Keratinocyte (primary cell): ENCODE measurements around the gene MAP2K5. TPM values are rescaled to one million over a fixed set of nuclear protein-coding genes. Genes with fewer than 3 reads are reported as not detected.

Experiments
- DNase-seq: peaks from one replicate; pipeline ENCODE4 v3.0.0-alpha.2; 2011; ENCODE audit warnings: low read depth, missing footprints, low spot score
- FAIRE-seq: peaks from 2 replicates; lab custom pipeline; 2011; peaks lifted over from hg19 to GRCh38; lab: Jason Lieb, UNC
- H2AFZ ChIP-seq: 2 replicates; pipeline ENCODE4 v1.6.0; 2012; ENCODE audit warnings: low read length, control low read depth, inconsistent platforms; ENCODE audit not compliant: control insufficient read depth
- H3K27ac ChIP-seq: 2 replicates; pipeline ENCODE4 v1.5.1; 2011; ENCODE audit warnings: low read length; ENCODE audit not compliant: control insufficient read depth, insufficient read depth
- H3K27me3 ChIP-seq: 3 replicates; pipeline ENCODE4 v1.6.0; 2011; ENCODE audit warnings: low read length; ENCODE audit not compliant: control insufficient read depth, insufficient read depth; ENCODE audit errors: extremely low read depth
- H3K36me3 ChIP-seq, 2 experiments: 2 replicates in 1 of 2; 3 replicates in 1 of 2; pipeline ENCODE4 v1.5.1; 2011; ENCODE audit warnings: low read length in 2 of 2, mild to moderate bottlenecking in 1 of 2; ENCODE audit not compliant: control insufficient read depth in 2 of 2, insufficient read depth in 2 of 2; ENCODE audit errors: extremely low read depth in 1 of 2
- H3K4me1 ChIP-seq: 3 replicates; pipeline ENCODE4 v1.5.1; 2011; ENCODE audit warnings: low read length; ENCODE audit not compliant: control insufficient read depth, insufficient read depth; ENCODE audit errors: extremely low read depth
- H3K4me2 ChIP-seq: 3 replicates; pipeline ENCODE4 v1.6.0; 2011; ENCODE audit warnings: low read depth, low read length; ENCODE audit not compliant: control insufficient read depth, insufficient read depth; ENCODE audit errors: extremely low read depth
- H3K4me3 ChIP-seq, 3 experiments: fragments of 200-600 bp in 1 of 3; sonication (generic) in 1 of 3; 2 replicates in 2 of 3; 3 replicates in 1 of 3; pipeline ENCODE4 v1.5.1; 2011 to 2016; ENCODE audit warnings: low read length in 3 of 3, mild to moderate bottlenecking in 3 of 3, control low read depth in 2 of 3, inconsistent platforms in 1 of 3, low read depth in 1 of 3, mixed read lengths in 1 of 3, mixed run types in 1 of 3, moderate library complexity in 1 of 3; ENCODE audit not compliant: control insufficient read depth in 2 of 3, insufficient read depth in 2 of 3; ENCODE audit errors: extremely low read depth in 1 of 3
- H3K79me2 ChIP-seq: 2 replicates; pipeline ENCODE4 v1.6.0; 2012; ENCODE audit warnings: low read length; ENCODE audit not compliant: control insufficient read depth, insufficient read depth
- H3K9ac ChIP-seq: 3 replicates; pipeline ENCODE4 v1.6.0; 2011; ENCODE audit warnings: low read length; ENCODE audit not compliant: control insufficient read depth, insufficient read depth; ENCODE audit errors: extremely low read depth
- H3K9me1 ChIP-seq: 3 replicates; pipeline ENCODE4 v1.6.0; 2011; ENCODE audit warnings: low read length; ENCODE audit not compliant: control insufficient read depth, insufficient read depth; ENCODE audit errors: extremely low read depth
- H3K9me3 ChIP-seq: 2 replicates; pipeline ENCODE4 v1.5.1; 2012; ENCODE audit warnings: low read depth, low read length; ENCODE audit not compliant: control insufficient read depth
- H4K20me1 ChIP-seq: 3 replicates; pipeline ENCODE4 v1.6.0; 2011; ENCODE audit warnings: low read length; ENCODE audit not compliant: control insufficient read depth, insufficient read depth; ENCODE audit errors: extremely low read depth
- EZH2 ChIP-seq: IDR thresholded peaks from one replicate; pipeline ENCODE4 v1.6.1; 2012; ENCODE audit warnings: inconsistent platforms, mild to moderate bottlenecking, low read length, moderate library complexity
- dilution Hi-C: fragments of 300-500 bp; cut with MboI; formaldehyde crosslinking; loops from one replicate; pipeline ENCODE4 v1.7.0; 2020; ENCODE audit warnings: low sequenced_read_pairs; ENCODE audit not compliant: extremely low pct_ligation_motif_present
- polyA plus RNA-seq, 5 experiments: library from polyadenylated mRNA; depleted of rRNA in 3 of 5; stranded (reverse) in 3 of 5; stranded (forward) in 1 of 5; unstranded in 1 of 5; fragments of >200 nt; gene quantifications; 1 replicate in 1 of 5; 2 replicates in 3 of 5; 3 replicates in 1 of 5; pipeline versions ENCODE4 v1.2.1 to v1.2.3, GENCODE V29; 2011 to 2012; ENCODE audit warnings: missing spikeins in 2 of 5, low read depth in 1 of 5, low replicate concordance in 1 of 5
- TF ChIP-seq, protein P1 (sequence below), 3 experiments: IDR thresholded peaks in 1 of 3; conservative IDR thresholded peaks in 1 of 3; optimal IDR thresholded peaks in 1 of 3; 2 replicates in 2 of 3; 3 replicates in 1 of 3; pipeline versions ENCODE3 to v1.5.1; 2011; ENCODE audit warnings: low read length in 3 of 3, mild to moderate bottlenecking in 3 of 3, moderate library complexity in 2 of 3, control low read depth in 1 of 3, inconsistent platforms in 1 of 3; ENCODE audit not compliant: insufficient read depth in 2 of 3; ENCODE audit errors: extremely low read depth in 1 of 3

The MAP2K5 gene
- polyA plus RNA-seq, 1 donor (not counting 4 experiments of a cell fraction or from before 2014, with no cell fraction given): 3.6 TPM

- Histone ChIP-seq H3K79me2 (no peaks in the 10 kb centered on the region), H3K4me3 (no peak overlapping the region), H3K4me1 (no peaks in the 10 kb centered on the region), H3K27me3 (no peaks in the 10 kb centered on the region), H3K9ac (no peak overlapping the region), H3K4me2 (no peak overlapping the region), H4K20me1 (no peaks in the 10 kb centered on the region), H3K9me3 (no peaks in the 10 kb centered on the region), H2AFZ (no peak overlapping the region), H3K9me1 (no peaks in the 10 kb centered on the region), H3K36me3 (peaks cover 0 to 4% of the 10 kb centered on the region in 2 experiments), H3K27ac (no peak overlapping the region)
- DNase-seq (no peak), FAIRE-seq (no peak)
- dilution Hi-C loops: no loop called here
- no peak for TF ChIP-seq EZH2
- TF ChIP-seq, protein P1, sequence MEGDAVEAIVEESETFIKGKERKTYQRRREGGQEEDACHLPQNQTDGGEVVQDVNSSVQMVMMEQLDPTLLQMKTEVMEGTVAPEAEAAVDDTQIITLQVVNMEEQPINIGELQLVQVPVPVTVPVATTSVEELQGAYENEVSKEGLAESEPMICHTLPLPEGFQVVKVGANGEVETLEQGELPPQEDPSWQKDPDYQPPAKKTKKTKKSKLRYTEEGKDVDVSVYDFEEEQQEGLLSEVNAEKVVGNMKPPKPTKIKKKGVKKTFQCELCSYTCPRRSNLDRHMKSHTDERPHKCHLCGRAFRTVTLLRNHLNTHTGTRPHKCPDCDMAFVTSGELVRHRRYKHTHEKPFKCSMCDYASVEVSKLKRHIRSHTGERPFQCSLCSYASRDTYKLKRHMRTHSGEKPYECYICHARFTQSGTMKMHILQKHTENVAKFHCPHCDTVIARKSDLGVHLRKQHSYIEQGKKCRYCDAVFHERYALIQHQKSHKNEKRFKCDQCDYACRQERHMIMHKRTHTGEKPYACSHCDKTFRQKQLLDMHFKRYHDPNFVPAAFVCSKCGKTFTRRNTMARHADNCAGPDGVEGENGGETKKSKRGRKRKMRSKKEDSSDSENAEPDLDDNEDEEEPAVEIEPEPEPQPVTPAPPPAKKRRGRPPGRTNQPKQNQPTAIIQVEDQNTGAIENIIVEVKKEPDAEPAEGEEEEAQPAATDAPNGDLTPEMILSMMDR (optimal IDR thresholded peaks at IDR 0.05 in 1 of 3, IDR thresholded peaks at IDR 0.05 in 1 of 3, conservative IDR thresholded peaks at IDR 0.05 in 1 of 3; ENCODE audit: extremely low read depth in 1 of 3, insufficient read depth in 2 of 3, low read length in 3 of 3): no peak
These were observed 45.3 kb downstream of the MAP2K5 start for GRCh38 chr15:67587754-67588153.

DNA sequence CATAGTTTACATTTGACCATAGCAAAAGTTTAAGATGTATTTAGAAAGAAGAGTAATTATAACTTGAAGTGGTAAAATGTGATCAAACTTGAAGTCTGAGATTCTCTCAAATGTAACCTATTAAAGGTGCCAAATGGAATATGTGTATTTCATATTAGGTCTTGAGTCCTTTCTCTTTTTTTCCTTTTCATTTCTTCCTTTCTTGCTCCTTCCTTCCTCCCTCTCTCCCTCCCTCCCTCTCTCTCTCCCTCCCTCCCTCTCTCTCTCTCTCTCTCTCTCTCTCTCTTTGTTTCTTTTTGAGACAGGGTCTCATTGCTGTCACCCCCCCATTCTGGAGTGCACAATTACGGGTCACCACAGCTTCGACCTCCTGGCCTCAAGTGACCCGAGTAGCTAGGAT lies 47.7 kb downstream of the MAP2K5 start:
- no peak for DNase-seq
- Histone ChIP-seq H3K9ac (no peak overlapping the region), H3K79me2 (no peaks in the 10 kb centered on the region), H2AFZ (no peak overlapping the region), H4K20me1 (no peaks in the 10 kb centered on the region), H3K9me1 (no peaks in the 10 kb centered on the region), H3K27ac (no peak overlapping the region), H3K27me3 (no peaks in the 10 kb centered on the region), H3K4me3 (no peak overlapping the region), H3K4me2 (no peak overlapping the region), H3K36me3 (peaks cover 0 to 4% of the 10 kb centered on the region in 2 experiments), H3K4me1 (no peaks in the 10 kb centered on the region), H3K9me3 (no peaks in the 10 kb centered on the region)
- dilution Hi-C loops: no loop called here
- no peak for TF ChIP-seq EZH2
- TF ChIP-seq, protein P1 (optimal IDR thresholded peaks at IDR 0.05 in 1 of 3, IDR thresholded peaks at IDR 0.05 in 1 of 3, conservative IDR thresholded peaks at IDR 0.05 in 1 of 3; ENCODE audit: extremely low read depth in 1 of 3, insufficient read depth in 2 of 3, low read length in 3 of 3): no peak
- no peak for FAIRE-seq
